Measurements from ENCODE around the gene TRPC4AP. TPM values are rescaled to one million over a fixed set of nuclear protein-coding genes. Genes with fewer than 3 reads are reported as not detected.

TRPC4AP gene
- total and polyA plus RNA-seq, 10 of the 15 experiments (the other 5 are each of a cell fraction or from before 2014, with no cell fraction given) = 1.1 to 61.7 (median 41.2) TPM

DNA sequence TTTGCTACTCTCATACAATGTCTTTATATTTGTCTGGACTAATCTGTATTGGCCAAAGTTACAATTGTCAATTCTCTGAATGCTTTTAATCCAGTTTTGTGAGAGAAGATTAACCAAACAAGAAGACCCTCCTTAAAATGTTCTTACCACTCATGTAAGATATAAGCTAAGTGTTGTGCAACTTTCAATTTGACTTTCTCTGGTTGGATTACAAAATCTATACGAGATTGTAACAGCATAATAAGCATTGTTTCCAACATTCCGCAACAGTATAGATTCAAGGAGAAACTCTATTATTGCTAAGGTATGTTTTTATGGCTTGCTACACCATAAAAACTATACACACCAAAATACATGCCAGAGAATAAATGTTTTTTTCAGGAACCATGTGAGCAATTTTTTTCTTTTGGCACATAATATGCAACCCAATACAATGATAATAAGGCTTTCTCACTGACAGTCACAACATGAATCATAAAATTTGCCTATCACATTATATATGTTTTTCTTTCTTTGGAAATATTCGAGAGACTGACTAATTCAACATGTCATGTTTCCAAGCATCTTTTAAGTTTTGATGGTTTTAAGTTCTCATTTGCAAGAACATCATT, 12.2 kb upstream of the TRPC4AP start:
- Histone ChIP-seq H3K4me1 (ENCODE audit: control insufficient read depth, insufficient read depth, low read length) (no peaks in the 10 kb centered on the region), H3K27me3 (replicated peaks in 1 of 2; ENCODE audit: control insufficient read depth in 2 of 2, insufficient read depth in 2 of 2, low read length in 1 of 2) (no peaks in the 10 kb centered on the region), H3K9ac (ENCODE audit: control insufficient read depth, insufficient read depth, low read length) (no peak overlapping the region), H3K27ac (ENCODE audit: control insufficient read depth, insufficient read depth) (no peak overlapping the region), H3K36me3 (ENCODE audit: control insufficient read depth in 2 of 2, insufficient read depth in 2 of 2, low read length in 1 of 2) (no peaks in the 10 kb centered on the region), H3K4me3 (no peak overlapping the region), H3K4me2 (ENCODE audit: control insufficient read depth, insufficient read depth) (no peak overlapping the region), H3K9me3 (replicated peaks; ENCODE audit: control insufficient read depth, insufficient read depth, low read length) (no peaks in the 10 kb centered on the region), H3K79me2 (ENCODE audit: control insufficient read depth, insufficient read depth, low read length) (no peaks in the 10 kb centered on the region), H4K20me1 (ENCODE audit: control insufficient read depth, insufficient read depth) (no peaks in the 10 kb centered on the region), H2AFZ (ENCODE audit: control insufficient read depth, low read depth, low read length) (no peak overlapping the region)
- ATAC-seq = no peak
- no TSS peak for BruUV-seq (replicated peaks)
- ChIA-PET SMC1A (ENCODE audit: uncharacterized antibody, unreplicated experiment) (no interaction called here), CTCF (interaction anchor here (0.9 to 1.4 kb wide), 2 partner anchors 9 to 40 kb away, joined by 3 to 5 read pairs; no protein-coding TSS in a partner anchor), POLR2A (no interaction called here), RAD21 (ENCODE audit: unreplicated experiment) (no interaction called here)
- intact Hi-C loops (cut with micrococcal nuclease; ENCODE audit: unreplicated experiment) = no loop called here
- no peak for DNase-seq (ENCODE audit: low read depth, low spot score)
- 35% methylated on average over 3 of the region's 3 CpGs for WGBS (ENCODE audit: insufficient coverage, insufficient replicate concordance, low lambda C conversion rate, missing lambda C conversion rate)
- in situ Hi-C loops (cut with MboI) = no loop called here
- no peak for TF ChIP-seq BCL11A (IDR thresholded peaks at IDR 0.05; ENCODE audit: low read depth, low read length)
- TF ChIP-seq POU2F2 (IDR thresholded peaks at IDR 0.05; ENCODE audit: borderline replicate concordance, low read depth, low read length) = no peak
- TF ChIP-seq, protein P1, sequence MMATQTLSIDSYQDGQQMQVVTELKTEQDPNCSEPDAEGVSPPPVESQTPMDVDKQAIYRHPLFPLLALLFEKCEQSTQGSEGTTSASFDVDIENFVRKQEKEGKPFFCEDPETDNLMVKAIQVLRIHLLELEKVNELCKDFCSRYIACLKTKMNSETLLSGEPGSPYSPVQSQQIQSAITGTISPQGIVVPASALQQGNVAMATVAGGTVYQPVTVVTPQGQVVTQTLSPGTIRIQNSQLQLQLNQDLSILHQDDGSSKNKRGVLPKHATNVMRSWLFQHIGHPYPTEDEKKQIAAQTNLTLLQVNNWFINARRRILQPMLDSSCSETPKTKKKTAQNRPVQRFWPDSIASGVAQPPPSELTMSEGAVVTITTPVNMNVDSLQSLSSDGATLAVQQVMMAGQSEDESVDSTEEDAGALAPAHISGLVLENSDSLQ (IDR thresholded peaks at IDR 0.05) = no peak
- no peak for TF ChIP-seq NFYB (IDR thresholded peaks at IDR 0.05; ENCODE audit: insufficient read depth, low read depth, low read length)
- TF ChIP-seq, protein P2, sequence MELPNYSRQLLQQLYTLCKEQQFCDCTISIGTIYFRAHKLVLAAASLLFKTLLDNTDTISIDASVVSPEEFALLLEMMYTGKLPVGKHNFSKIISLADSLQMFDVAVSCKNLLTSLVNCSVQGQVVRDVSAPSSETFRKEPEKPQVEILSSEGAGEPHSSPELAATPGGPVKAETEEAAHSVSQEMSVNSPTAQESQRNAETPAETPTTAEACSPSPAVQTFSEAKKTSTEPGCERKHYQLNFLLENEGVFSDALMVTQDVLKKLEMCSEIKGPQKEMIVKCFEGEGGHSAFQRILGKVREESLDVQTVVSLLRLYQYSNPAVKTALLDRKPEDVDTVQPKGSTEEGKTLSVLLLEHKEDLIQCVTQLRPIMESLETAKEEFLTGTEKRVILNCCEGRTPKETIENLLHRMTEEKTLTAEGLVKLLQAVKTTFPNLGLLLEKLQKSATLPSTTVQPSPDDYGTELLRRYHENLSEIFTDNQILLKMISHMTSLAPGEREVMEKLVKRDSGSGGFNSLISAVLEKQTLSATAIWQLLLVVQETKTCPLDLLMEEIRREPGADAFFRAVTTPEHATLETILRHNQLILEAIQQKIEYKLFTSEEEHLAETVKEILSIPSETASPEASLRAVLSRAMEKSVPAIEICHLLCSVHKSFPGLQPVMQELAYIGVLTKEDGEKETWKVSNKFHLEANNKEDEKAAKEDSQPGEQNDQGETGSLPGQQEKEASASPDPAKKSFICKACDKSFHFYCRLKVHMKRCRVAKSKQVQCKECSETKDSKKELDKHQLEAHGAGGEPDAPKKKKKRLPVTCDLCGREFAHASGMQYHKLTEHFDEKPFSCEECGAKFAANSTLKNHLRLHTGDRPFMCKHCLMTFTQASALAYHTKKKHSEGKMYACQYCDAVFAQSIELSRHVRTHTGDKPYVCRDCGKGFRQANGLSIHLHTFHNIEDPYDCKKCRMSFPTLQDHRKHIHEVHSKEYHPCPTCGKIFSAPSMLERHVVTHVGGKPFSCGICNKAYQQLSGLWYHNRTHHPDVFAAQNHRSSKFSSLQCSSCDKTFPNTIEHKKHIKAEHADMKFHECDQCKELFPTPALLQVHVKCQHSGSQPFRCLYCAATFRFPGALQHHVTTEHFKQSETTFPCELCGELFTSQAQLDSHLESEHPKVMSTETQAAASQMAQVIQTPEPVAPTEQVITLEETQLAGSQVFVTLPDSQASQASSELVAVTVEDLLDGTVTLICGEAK (IDR thresholded peaks at IDR 0.05; ENCODE audit: borderline replicate concordance) = no peak
- no peak for TF ChIP-seq ATF7 (IDR thresholded peaks at IDR 0.05; ENCODE audit: low read depth)
- TF ChIP-seq KLF5 (IDR thresholded peaks at IDR 0.05; ENCODE audit: partially characterized antibody) = no peak
- no peak for TF ChIP-seq NFXL1 (IDR thresholded peaks at IDR 0.05; ENCODE audit: borderline replicate concordance)
- TF ChIP-seq SIX5 (IDR thresholded peaks at IDR 0.05; ENCODE audit: low read depth, low read length, severe bottlenecking) = no peak
- TF ChIP-seq YY1 (IDR thresholded peaks at IDR 0.05; ENCODE audit: low read depth, low read length) = no peak
- no peak for TF ChIP-seq FOXM1 (IDR thresholded peaks at IDR 0.05; ENCODE audit: low read depth, low read length)
- no peak for TF ChIP-seq RBBP5 (conservative IDR thresholded peaks at IDR 0.05)
- no peak for TF ChIP-seq CBFB (IDR thresholded peaks at IDR 0.05; ENCODE audit: low read depth)
- no peak for TF ChIP-seq KDM1A (IDR thresholded peaks at IDR 0.05; ENCODE audit: borderline replicate concordance)
- no peak for TF ChIP-seq EGR1 (IDR thresholded peaks at IDR 0.05; ENCODE audit: borderline replicate concordance in 1 of 2, low read depth in 2 of 2, low read length in 2 of 2)
- TF ChIP-seq CHD4 (IDR thresholded peaks at IDR 0.05) = no peak
- no peak for TF ChIP-seq USF2 (IDR thresholded peaks at IDR 0.05; ENCODE audit: borderline replicate concordance, low read depth, low read length)
- TF ChIP-seq SMAD5 (IDR thresholded peaks at IDR 0.05; ENCODE audit: low read depth) = no peak
- no peak for TF ChIP-seq ZNF274 (IDR thresholded peaks at IDR 0.05; ENCODE audit: insufficient read depth, insufficient read length)
- no peak for FAIRE-seq

All from GM12878 (cell line).